HL-60 (cell line): ENCODE results near the gene LRMDA.

Source experiments
- DNase-seq, 2 experiments: peaks; one replicate each; pipeline ENCODE4 v3.0.0-alpha.2; 2010 to 2020; ENCODE audit warnings: low read depth in 1 of 2, low spot score in 1 of 2
- H3K27ac ChIP-seq: fragments of 250-450 bp; sonication (Bioruptor Pico); replicated peaks from 2 replicates; pipeline ENCODE4 v1.5.1; 2020; ENCODE audit warnings: mild to moderate bottlenecking, moderate library complexity
- H3K27me3 ChIP-seq: fragments of 250-450 bp; sonication (Bioruptor Pico); 2 replicates; pipeline ENCODE4 v1.5.1; 2021; ENCODE audit warnings: mild to moderate bottlenecking, moderate library complexity; ENCODE audit not compliant: insufficient read depth, poor library complexity, severe bottlenecking
- H3K4me3 ChIP-seq: replicated peaks from 2 replicates; pipeline ENCODE4 v1.5.1; 2011; ENCODE audit warnings: mild to moderate bottlenecking, control low read depth, low read length; ENCODE audit not compliant: insufficient read depth
- CTCF ChIP-seq: IDR thresholded peaks from one replicate; pipeline ENCODE4 v1.5.1; 2011; ENCODE audit warnings: low read length, control low read depth, inconsistent platforms; ENCODE audit not compliant: insufficient read depth
- GABPA ChIP-seq: IDR thresholded peaks from 2 replicates; pipeline ENCODE4 v1.6.1; 2012; ENCODE audit warnings: low read depth
- POLR2AphosphoS5 ChIP-seq: IDR thresholded peaks from 2 replicates; pipeline ENCODE4 v1.6.1; 2012; ENCODE audit warnings: low read depth
- REST ChIP-seq: IDR thresholded peaks from 2 replicates; pipeline ENCODE4 v1.6.1; 2012; ENCODE audit warnings: low read depth; ENCODE audit not compliant: insufficient replicate concordance
- SPI1 ChIP-seq: IDR thresholded peaks from 2 replicates; pipeline ENCODE4 v1.6.1; 2012; ENCODE audit warnings: low read depth, mild to moderate bottlenecking, borderline replicate concordance

The LRMDA gene

GRCh38 chr10:75496191-75496567, 64.8 kb downstream of the LRMDA start:
- TF ChIP-seq SPI1 (no peak), REST (no peak), POLR2AphosphoS5 (no peak), GABPA (no peak), CTCF (no peak)
- no peak overlapping the region for H3K27ac ChIP-seq
- no peak for DNase-seq
- no peak overlapping the region for H3K4me3 ChIP-seq
- H3K27me3 ChIP-seq: no peaks in the 10 kb centered on the region

- Histone ChIP-seq H3K27me3 (no peaks in the 10 kb centered on the region), H3K4me3 (no peak overlapping the region), H3K27ac (no peak overlapping the region)
- TF ChIP-seq SPI1 (no peak), CTCF (no peak), REST (no peak), GABPA (no peak), POLR2AphosphoS5 (no peak)
- no peak for DNase-seq
Measured at GRCh38 chr10:75497997-75498883, 66.8 kb downstream of the LRMDA start.

GRCh38 chr10:75498884-75499350, 67.5 kb downstream of the LRMDA start:
- no peak for TF ChIP-seq POLR2AphosphoS5
- no peak for TF ChIP-seq CTCF
- no peak for TF ChIP-seq SPI1
- no peak for TF ChIP-seq REST
- TF ChIP-seq GABPA: no peak
- H3K27me3 ChIP-seq: no peaks in the 10 kb centered on the region
- H3K4me3 ChIP-seq: no peak overlapping the region
- no peak overlapping the region for H3K27ac ChIP-seq
- no peak for DNase-seq
